ENCODE measurements around the gene HSPB6.

GRCh38 chr19:35713506-35713850, 43.4 kb downstream of the HSPB6 start:
- no peak for TF ChIP-seq CTCF (IDR thresholded peaks at IDR 0.05; ENCODE audit: borderline replicate concordance, extremely low read depth, low read length, poor library complexity, severe bottlenecking)
- TF ChIP-seq EZH2 (IDR thresholded peaks at IDR 0.05; ENCODE audit: borderline replicate concordance, low read depth, low read length, severe bottlenecking), result no peak

Measured in DND-41 (cell line).